Astrocyte of the cerebellum (primary cell): ENCODE measurements around the gene NRG3.

Source experiments
- DNase-seq: peaks from one replicate; pipeline ENCODE4 v3.0.0-alpha.2; 2011; ENCODE audit warnings: low read depth
- H3K4me3 ChIP-seq: 2 replicates; pipeline ENCODE4 v1.5.1; 2011; ENCODE audit warnings: mild to moderate bottlenecking, low read depth, low read length, moderate library complexity
- CTCF ChIP-seq: IDR thresholded peaks from 2 replicates; pipeline ENCODE4 v1.5.1; 2012; ENCODE audit warnings: low read length, low read depth, moderate library complexity, mild to moderate bottlenecking; ENCODE audit errors: missing control alignments
- in situ Hi-C: cut with HindIII; loops from 2 replicates; pipeline ENCODE4 v1.10.0; 2017; ENCODE audit warnings: low sequenced_read_pairs

The NRG3 gene

DNA sequence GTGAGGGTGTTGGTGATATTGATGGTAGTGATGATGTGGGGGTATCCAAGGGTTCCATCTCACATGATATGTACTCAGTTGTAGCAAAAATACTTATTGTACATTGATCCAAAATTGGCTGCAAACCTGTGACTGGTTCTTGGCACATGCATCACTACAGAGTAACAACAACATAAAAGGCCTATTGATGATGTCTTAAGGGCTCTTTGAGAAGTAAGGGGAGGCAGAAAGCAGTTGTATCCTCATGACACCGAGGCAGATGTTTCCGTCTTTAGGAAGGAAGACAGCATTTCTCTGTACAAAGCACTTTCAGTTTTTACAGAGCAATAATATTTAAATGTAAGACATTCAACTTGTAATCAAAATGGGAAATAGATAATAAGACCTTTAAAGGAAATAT, 34.5 kb downstream of the NRG3 start:
- H3K4me3 ChIP-seq = no peak overlapping the region
- no peak for DNase-seq
- in situ Hi-C loops = no loop called here
- TF ChIP-seq CTCF = no peak

DNA sequence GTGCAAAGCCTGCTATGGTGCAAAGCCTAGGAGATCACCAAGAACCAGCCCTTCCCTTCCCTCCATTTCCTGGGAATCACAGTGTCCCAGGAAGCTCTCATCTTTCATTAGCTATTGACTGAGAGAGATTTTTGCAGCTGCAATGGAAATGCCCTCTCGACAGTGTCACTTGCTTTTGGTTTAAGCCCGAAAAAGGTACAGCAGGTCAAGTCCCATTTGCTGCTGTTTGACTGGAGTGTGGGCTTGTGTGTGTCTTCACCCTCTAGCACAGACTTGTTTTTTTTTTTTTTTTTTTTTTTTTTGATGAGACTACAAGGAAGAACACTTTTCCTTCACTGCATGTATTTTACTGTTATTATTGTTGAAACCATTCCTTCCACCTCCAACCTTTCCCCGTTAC, 36.3 kb downstream of the NRG3 start:
- DNase-seq = no peak
- TF ChIP-seq CTCF = no peak
- in situ Hi-C loops = no loop called here
- no peak overlapping the region for H3K4me3 ChIP-seq

- in situ Hi-C loops = no loop called here
- H3K4me3 ChIP-seq = no peak overlapping the region
- DNase-seq = no peak
- no peak for TF ChIP-seq CTCF
Observed at GRCh38 chr10:81914736-81915503, 39.9 kb downstream of the NRG3 start.

- H3K4me3 ChIP-seq = no peak overlapping the region
- in situ Hi-C loops = no loop called here
- TF ChIP-seq CTCF = no peak
- DNase-seq = no peak
Observed at GRCh38 chr10:81915504-81915897, 40.5 kb downstream of the NRG3 start.

GRCh38 chr10:81917666-81918065, 42.7 kb downstream of the NRG3 start:
- no peak for DNase-seq
- TF ChIP-seq CTCF = no peak
- in situ Hi-C loops = no loop called here
- no peak overlapping the region for H3K4me3 ChIP-seq

DNA sequence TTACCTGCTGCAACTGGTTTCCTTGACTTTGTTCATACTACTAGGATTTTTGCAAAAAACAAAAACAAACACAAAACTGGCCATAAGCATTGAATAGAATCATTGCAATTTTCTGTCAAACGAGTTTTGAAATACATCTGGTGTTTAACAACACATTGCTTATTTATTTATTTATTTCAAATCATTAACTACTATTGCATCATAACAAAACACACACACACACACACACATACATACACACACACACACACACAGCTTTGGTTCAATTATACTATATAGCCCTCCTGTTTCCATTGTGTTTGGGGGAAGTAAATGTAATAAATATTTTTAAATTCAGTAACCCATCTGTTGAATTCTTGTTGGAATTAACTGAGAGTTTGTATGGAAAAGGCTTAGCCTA, 43.8 kb downstream of the NRG3 start:
- in situ Hi-C loops = no loop called here
- H3K4me3 ChIP-seq = no peak overlapping the region
- no peak for TF ChIP-seq CTCF
- DNase-seq = no peak
